ENCODE results near the gene OR8G1. TPM values are rescaled to one million over a fixed set of nuclear protein-coding genes. Genes with fewer than 3 reads are reported as not detected.

OR8G1 gene
- total RNA-seq, 1 donor from 2014 or later: not detected

GRCh38 chr11:124197999-124198398 lies 42.9 kb upstream of the OR8G1 start:
- Histone ChIP-seq H3K9ac (ENCODE audit: low read length) (no peak overlapping the region), H3K79me2 (ENCODE audit: insufficient read depth, low read length) (no peaks in the 10 kb centered on the region), H3K4me2 (ENCODE audit: low read length) (no peak overlapping the region), H3K36me3 (ENCODE audit: insufficient read depth, low read length) (no peaks in the 10 kb centered on the region), H3K4me3 (ENCODE audit: insufficient read depth, low read depth, low read length) (no peak overlapping the region), H4K20me1 (ENCODE audit: insufficient read depth, low read length) (no peaks in the 10 kb centered on the region), H2AFZ (ENCODE audit: low read depth, low read length) (no peak overlapping the region), H3K9me3 (ENCODE audit: insufficient read depth, low read depth, low read length) (no peaks in the 10 kb centered on the region), H3K27ac (ENCODE audit: low read depth, low read length) (no peak overlapping the region), H3K27me3 (ENCODE audit: insufficient read depth, low read length) (no peaks in the 10 kb centered on the region), H3K4me1 (ENCODE audit: insufficient read depth, low read length) (no peaks in the 10 kb centered on the region)
- DNase-seq (ENCODE audit: low read depth): no peak
- Mint-ChIP-seq H3K27ac (ENCODE audit: unreplicated experiment) (no peak overlapping the region), H3K36me3 (ENCODE audit: low read depth, unreplicated experiment) (no peaks in the 10 kb centered on the region), H3K9me3 (ENCODE audit: unreplicated experiment) (no peaks in the 10 kb centered on the region), H3K4me1 (ENCODE audit: low read depth, unreplicated experiment) (no peaks in the 10 kb centered on the region), H3K27me3 (ENCODE audit: low read depth, unreplicated experiment) (no peaks in the 10 kb centered on the region), H3K4me3 (ENCODE audit: unreplicated experiment) (no peak overlapping the region)
- TF ChIP-seq, protein P1, sequence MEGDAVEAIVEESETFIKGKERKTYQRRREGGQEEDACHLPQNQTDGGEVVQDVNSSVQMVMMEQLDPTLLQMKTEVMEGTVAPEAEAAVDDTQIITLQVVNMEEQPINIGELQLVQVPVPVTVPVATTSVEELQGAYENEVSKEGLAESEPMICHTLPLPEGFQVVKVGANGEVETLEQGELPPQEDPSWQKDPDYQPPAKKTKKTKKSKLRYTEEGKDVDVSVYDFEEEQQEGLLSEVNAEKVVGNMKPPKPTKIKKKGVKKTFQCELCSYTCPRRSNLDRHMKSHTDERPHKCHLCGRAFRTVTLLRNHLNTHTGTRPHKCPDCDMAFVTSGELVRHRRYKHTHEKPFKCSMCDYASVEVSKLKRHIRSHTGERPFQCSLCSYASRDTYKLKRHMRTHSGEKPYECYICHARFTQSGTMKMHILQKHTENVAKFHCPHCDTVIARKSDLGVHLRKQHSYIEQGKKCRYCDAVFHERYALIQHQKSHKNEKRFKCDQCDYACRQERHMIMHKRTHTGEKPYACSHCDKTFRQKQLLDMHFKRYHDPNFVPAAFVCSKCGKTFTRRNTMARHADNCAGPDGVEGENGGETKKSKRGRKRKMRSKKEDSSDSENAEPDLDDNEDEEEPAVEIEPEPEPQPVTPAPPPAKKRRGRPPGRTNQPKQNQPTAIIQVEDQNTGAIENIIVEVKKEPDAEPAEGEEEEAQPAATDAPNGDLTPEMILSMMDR (IDR thresholded peaks at IDR 0.05; ENCODE audit: insufficient read depth, low read depth, low read length): no peak
- TF ChIP-seq EZH2 (IDR thresholded peaks at IDR 0.05; ENCODE audit: insufficient read depth, low read length): no peak
- no peak for FAIRE-seq

GRCh38 chr11:124198897-124199296 lies 42.0 kb upstream of the OR8G1 start:
- H3K79me2 ChIP-seq (ENCODE audit: insufficient read depth, low read length): no peaks in the 10 kb centered on the region
- no peaks in the 10 kb centered on the region for H3K27me3 Mint-ChIP-seq (ENCODE audit: low read depth, unreplicated experiment)
- H3K9me3 ChIP-seq (ENCODE audit: insufficient read depth, low read depth, low read length): no peaks in the 10 kb centered on the region
- no peak for FAIRE-seq
- H3K27ac ChIP-seq (ENCODE audit: low read depth, low read length): no peak overlapping the region
- no peak overlapping the region for H3K9ac ChIP-seq (ENCODE audit: low read length)
- no peaks in the 10 kb centered on the region for H4K20me1 ChIP-seq (ENCODE audit: insufficient read depth, low read length)
- H3K4me1 Mint-ChIP-seq (ENCODE audit: low read depth, unreplicated experiment): no peaks in the 10 kb centered on the region
- DNase-seq (ENCODE audit: low read depth): no peak
- H3K4me3 Mint-ChIP-seq (ENCODE audit: unreplicated experiment): no peak overlapping the region
- H3K9me3 Mint-ChIP-seq (ENCODE audit: unreplicated experiment): no peaks in the 10 kb centered on the region
- H3K27me3 ChIP-seq (ENCODE audit: insufficient read depth, low read length): no peaks in the 10 kb centered on the region
- TF ChIP-seq, protein P1 (IDR thresholded peaks at IDR 0.05; ENCODE audit: insufficient read depth, low read depth, low read length): no peak
- TF ChIP-seq EZH2 (IDR thresholded peaks at IDR 0.05; ENCODE audit: insufficient read depth, low read length): no peak
- no peaks in the 10 kb centered on the region for H3K36me3 Mint-ChIP-seq (ENCODE audit: low read depth, unreplicated experiment)
- H2AFZ ChIP-seq (ENCODE audit: low read depth, low read length): no peak overlapping the region
- H3K36me3 ChIP-seq (ENCODE audit: insufficient read depth, low read length): no peaks in the 10 kb centered on the region
- H3K4me2 ChIP-seq (ENCODE audit: low read length): no peak overlapping the region
- no peak overlapping the region for H3K27ac Mint-ChIP-seq (ENCODE audit: unreplicated experiment)
- no peak overlapping the region for H3K4me3 ChIP-seq (ENCODE audit: insufficient read depth, low read depth, low read length)
- H3K4me1 ChIP-seq (ENCODE audit: insufficient read depth, low read length): no peaks in the 10 kb centered on the region

- no peak overlapping the region for H3K4me3 ChIP-seq (ENCODE audit: insufficient read depth, low read depth, low read length)
- no peak overlapping the region for H2AFZ ChIP-seq (ENCODE audit: low read depth, low read length)
- Mint-ChIP-seq H3K27me3 (ENCODE audit: low read depth, unreplicated experiment) (no peaks in the 10 kb centered on the region), H3K27ac (ENCODE audit: unreplicated experiment) (no peak overlapping the region), H3K9me3 (ENCODE audit: unreplicated experiment) (no peaks in the 10 kb centered on the region), H3K36me3 (ENCODE audit: low read depth, unreplicated experiment) (no peaks in the 10 kb centered on the region), H3K4me1 (ENCODE audit: low read depth, unreplicated experiment) (no peaks in the 10 kb centered on the region), H3K4me3 (ENCODE audit: unreplicated experiment) (no peak overlapping the region)
- no peaks in the 10 kb centered on the region for H3K4me1 ChIP-seq (ENCODE audit: insufficient read depth, low read length)
- H3K27me3 ChIP-seq (ENCODE audit: insufficient read depth, low read length): no peaks in the 10 kb centered on the region
- FAIRE-seq: no peak
- H3K9me3 ChIP-seq (ENCODE audit: insufficient read depth, low read depth, low read length): no peaks in the 10 kb centered on the region
- H3K36me3 ChIP-seq (ENCODE audit: insufficient read depth, low read length): no peaks in the 10 kb centered on the region
- H3K9ac ChIP-seq (ENCODE audit: low read length): no peak overlapping the region
- H3K4me2 ChIP-seq (ENCODE audit: low read length): no peak overlapping the region
- DNase-seq (ENCODE audit: low read depth): peak; percentile 22
- H3K27ac ChIP-seq (ENCODE audit: low read depth, low read length): no peak overlapping the region
- H3K79me2 ChIP-seq (ENCODE audit: insufficient read depth, low read length): no peaks in the 10 kb centered on the region
- H4K20me1 ChIP-seq (ENCODE audit: insufficient read depth, low read length): no peaks in the 10 kb centered on the region
- TF ChIP-seq, protein P1 (IDR thresholded peaks at IDR 0.05; ENCODE audit: insufficient read depth, low read depth, low read length): no peak
- no peak for TF ChIP-seq EZH2 (IDR thresholded peaks at IDR 0.05; ENCODE audit: insufficient read depth, low read length)
Observed at GRCh38 chr11:124199702-124200101, 41.2 kb upstream of the OR8G1 start.

All from astrocyte (in vitro differentiated cells and primary cell).